PC-3 (cell line): ENCODE data around the gene SFI1. TPM values are rescaled to one million over a fixed set of nuclear protein-coding genes. Genes with fewer than 3 reads are reported as not detected.
"Not testable (repeated sequence)": the region's sequence is repeated elsewhere in the genome, so short reads cannot be mapped to it uniquely, and the experiment has no call there.

Experiments
- ATAC-seq: fragments of 200-7000 bp; cut with Tn5 transposase; 2 replicates; pipeline ENCODE4 v1.9.1; 2020; ENCODE audit warnings: mild to moderate bottlenecking, moderate library complexity
- BruUV-seq: library from RNA; stranded (reverse); fragments of 400-500 nt; replicated peaks from 2 replicates; lab custom pipeline; 2021; lab: Mats Ljungman, UMichigan
- CTCF ChIA-PET: fragments of 300-600 bp; sonication (Branson Sonifier 250); formaldehyde crosslinking; loops from one replicate; lab custom pipeline; 2022; ENCODE audit warnings: antibody characterized with exemption; lab: Charles Lee
- POLR2A ChIA-PET: fragments of 300-600 bp; sonication (Branson Sonifier 250); formaldehyde crosslinking; loops from one replicate; lab custom pipeline; 2022; ENCODE audit warnings: antibody characterized with exemption; ENCODE audit not compliant: unreplicated experiment; lab: Charles Lee
- DNase-seq: peaks from one replicate; pipeline ENCODE4 v3.0.0-alpha.2; 2015
- H2AFZ ChIP-seq: fragments of 300-600 bp; sonication (generic); 2 replicates; pipeline ENCODE4 v1.6.0; 2016; ENCODE audit warnings: antibody characterized with exemption, low read length
- H3F3A ChIP-seq: fragments of 300-600 bp; sonication (generic); one replicate; pipeline ENCODE4 v1.6.0; 2017; ENCODE audit warnings: antibody characterized with exemption, low read length, control low read depth, mild to moderate bottlenecking; ENCODE audit not compliant: unreplicated experiment
- H3K27ac ChIP-seq: fragments of 300-600 bp; sonication (generic); 2 replicates; pipeline ENCODE4 v1.5.1; 2016; ENCODE audit warnings: mild to moderate bottlenecking, low read length
- H3K27me3 ChIP-seq: fragments of 300-600 bp; sonication (generic); 2 replicates; pipeline ENCODE4 v1.6.1; 2016; ENCODE audit warnings: low read length, mixed read lengths
- H3K36me3 ChIP-seq: fragments of 300-600 bp; sonication (generic); 2 replicates; pipeline ENCODE4 v1.6.1; 2016; ENCODE audit warnings: low read depth, mixed run types, low read length, mixed read lengths
- H3K4me1 ChIP-seq: fragments of 300-600 bp; sonication (generic); 2 replicates; pipeline ENCODE4 v1.5.1; 2016; ENCODE audit warnings: low read length; ENCODE audit not compliant: insufficient read depth
- H3K4me2 ChIP-seq: fragments of 300-600 bp; sonication (generic); 2 replicates; pipeline ENCODE4 v1.6.0; 2016; ENCODE audit warnings: low read length
- H3K4me3 ChIP-seq: fragments of 300-600 bp; sonication (generic); 2 replicates; pipeline ENCODE4 v1.5.1; 2016; ENCODE audit warnings: mild to moderate bottlenecking, low read length, mixed read lengths
- H3K79me2 ChIP-seq: fragments of 300-600 bp; sonication (generic); 2 replicates; pipeline ENCODE4 v1.6.1; 2017; ENCODE audit warnings: low read length, mixed read lengths
- H3K9ac ChIP-seq: fragments of 300-600 bp; sonication (generic); 2 replicates; pipeline ENCODE4 v1.6.0; 2016; ENCODE audit warnings: mild to moderate bottlenecking, low read length
- H3K9me2 ChIP-seq: fragments of 300-600 bp; sonication (generic); replicated peaks from 2 replicates; pipeline ENCODE4 v1.6.1; 2016; ENCODE audit warnings: mixed run types, low read length, mixed read lengths
- H3K9me3 ChIP-seq: fragments of 300-600 bp; sonication (generic); 2 replicates; pipeline ENCODE4 v1.6.1; 2016; ENCODE audit warnings: low read length, mixed read lengths
- H4K20me1 ChIP-seq: fragments of 300-600 bp; sonication (generic); 2 replicates; pipeline ENCODE4 v1.6.1; 2016; ENCODE audit warnings: low read length, mixed read lengths
- EZH2 ChIP-seq: fragments of 300-600 bp; sonication (generic); IDR thresholded peaks from one replicate; pipeline ENCODE4 v1.6.1; 2017; ENCODE audit warnings: antibody characterized with exemption, mild to moderate bottlenecking, low read length; ENCODE audit not compliant: unreplicated experiment
- EZH2phosphoT487 ChIP-seq: fragments of 300-600 bp; sonication (generic); IDR thresholded peaks from 2 replicates; pipeline ENCODE4 v1.6.1; 2018; ENCODE audit warnings: mild to moderate bottlenecking, antibody characterized with exemption, low read length, borderline replicate concordance
- intact Hi-C: fragments of 100-400 bp; cut with micrococcal nuclease; formaldehyde crosslinking; loops from 2 replicates; pipeline ENCODE4 v1.9.0; 2023
- total RNA-seq: library from RNA; depleted of rRNA; stranded (reverse); fragments of >200 nt; gene quantifications from 2 replicates; pipeline ENCODE4 v1.2.3, GENCODE V29; 2014
- TF ChIP-seq, protein P1 (sequence below): fragments of 300-600 bp; sonication (generic); conservative IDR thresholded peaks from 2 replicates; pipeline ENCODE4 v1.5.1; 2017; ENCODE audit warnings: antibody characterized with exemption, low read depth, mild to moderate bottlenecking, low read length

Gene SFI1
- total RNA-seq, 1 experiment from 2014 or later = 22.5 TPM

DNA sequence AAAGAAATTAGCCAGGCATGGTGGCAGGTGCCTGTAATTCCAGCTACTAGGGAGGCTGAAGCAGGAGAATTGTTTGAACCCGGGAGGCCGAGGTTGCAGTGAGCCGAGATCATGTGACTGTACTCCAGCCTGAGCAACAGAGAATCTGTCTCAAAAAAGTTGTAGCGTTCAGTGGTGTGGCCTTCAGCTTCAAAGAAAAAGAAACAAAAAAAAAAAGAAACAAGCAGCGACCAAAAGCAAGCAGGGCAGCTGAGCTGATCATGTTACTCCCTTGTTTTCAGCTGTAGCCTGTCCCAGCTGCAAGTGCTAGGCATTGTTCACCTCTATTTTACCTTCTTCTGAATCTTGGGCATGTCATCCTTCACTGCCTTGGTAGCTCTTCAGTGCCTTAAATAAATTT lies 37.0 kb downstream of the SFI1 start:
- TF ChIP-seq, protein P1, sequence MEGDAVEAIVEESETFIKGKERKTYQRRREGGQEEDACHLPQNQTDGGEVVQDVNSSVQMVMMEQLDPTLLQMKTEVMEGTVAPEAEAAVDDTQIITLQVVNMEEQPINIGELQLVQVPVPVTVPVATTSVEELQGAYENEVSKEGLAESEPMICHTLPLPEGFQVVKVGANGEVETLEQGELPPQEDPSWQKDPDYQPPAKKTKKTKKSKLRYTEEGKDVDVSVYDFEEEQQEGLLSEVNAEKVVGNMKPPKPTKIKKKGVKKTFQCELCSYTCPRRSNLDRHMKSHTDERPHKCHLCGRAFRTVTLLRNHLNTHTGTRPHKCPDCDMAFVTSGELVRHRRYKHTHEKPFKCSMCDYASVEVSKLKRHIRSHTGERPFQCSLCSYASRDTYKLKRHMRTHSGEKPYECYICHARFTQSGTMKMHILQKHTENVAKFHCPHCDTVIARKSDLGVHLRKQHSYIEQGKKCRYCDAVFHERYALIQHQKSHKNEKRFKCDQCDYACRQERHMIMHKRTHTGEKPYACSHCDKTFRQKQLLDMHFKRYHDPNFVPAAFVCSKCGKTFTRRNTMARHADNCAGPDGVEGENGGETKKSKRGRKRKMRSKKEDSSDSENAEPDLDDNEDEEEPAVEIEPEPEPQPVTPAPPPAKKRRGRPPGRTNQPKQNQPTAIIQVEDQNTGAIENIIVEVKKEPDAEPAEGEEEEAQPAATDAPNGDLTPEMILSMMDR = no peak
- TF ChIP-seq EZH2 (no peak), EZH2phosphoT487 (no peak)
- CTCF ChIA-PET = no interaction called here

GRCh38 chr22:31537019-31537535 lies 40.7 kb downstream of the SFI1 start:
- H3K36me3 ChIP-seq = no peaks in the 10 kb centered on the region
- TF ChIP-seq EZH2 = no peak
- TF ChIP-seq, protein P1 = no peak
- TF ChIP-seq EZH2phosphoT487 = no peak

More for the DNA sequence above, 37.0 kb downstream of the SFI1 start:
- Histone ChIP-seq H3K4me2 (no peak overlapping the region), H3K27ac (no peak overlapping the region), H3K9me3 (no peaks in the 10 kb centered on the region), H2AFZ (no peak overlapping the region), H3K4me1 (peaks cover 11% of the 10 kb centered on the region; the same call in 1 of the 2 replicates), H3K9ac (no peak overlapping the region), H3K79me2 (no peaks in the 10 kb centered on the region), H4K20me1 (no peaks in the 10 kb centered on the region), H3K4me3 (no peak overlapping the region), H3K27me3 (no peaks in the 10 kb centered on the region), H3K9me2 (no peaks in the 10 kb centered on the region), H3F3A (peaks cover 5% of the 10 kb centered on the region), H3K36me3 (no peaks in the 10 kb centered on the region)
- DNase-seq = no peak
- no peak for ATAC-seq
- intact Hi-C loops = no loop called here
- no TSS peak for BruUV-seq
- POLR2A ChIA-PET = no interaction called here

GRCh38 chr22:31538815-31539214 lies 42.5 kb downstream of the SFI1 start:
- no peaks in the 10 kb centered on the region for H3F3A ChIP-seq
- no peak for ATAC-seq

More at GRCh38 chr22:31537019-31537535, 40.7 kb downstream of the SFI1 start:
- Histone ChIP-seq H3K27ac (no peak overlapping the region), H3K4me2 (no peak overlapping the region), H3K9me3 (no peaks in the 10 kb centered on the region), H3K9me2 (no peaks in the 10 kb centered on the region), H4K20me1 (no peaks in the 10 kb centered on the region), H3F3A (no peaks in the 10 kb centered on the region), H3K79me2 (no peaks in the 10 kb centered on the region), H3K27me3 (no peaks in the 10 kb centered on the region), H3K4me3 (no peak overlapping the region), H2AFZ (no peak overlapping the region), H3K9ac (no peak overlapping the region), H3K4me1 (no peaks in the 10 kb centered on the region)
- ATAC-seq (no peak), DNase-seq (no peak)
- intact Hi-C loops = no loop called here
- no TSS peak for BruUV-seq
- POLR2A ChIA-PET = interaction anchor here (0.6 kb wide), 1 partner anchor 90 kb away, joined by 3 read pairs; no protein-coding TSS in a partner anchor
- CTCF ChIA-PET = no interaction called here

GRCh38 chr22:31540166-31540565 lies 43.8 kb downstream of the SFI1 start:
- H3K36me3 ChIP-seq, CTCF ChIA-PET, H3K4me2 ChIP-seq, H3F3A ChIP-seq, H4K20me1 ChIP-seq, H3K9me3 ChIP-seq, H3K27ac ChIP-seq, H2AFZ ChIP-seq, H3K27me3 ChIP-seq, POLR2A ChIA-PET, H3K79me2 ChIP-seq, H3K4me3 ChIP-seq, H3K9me2 ChIP-seq, BruUV-seq, intact Hi-C loops, ATAC-seq, H3K4me1 ChIP-seq, DNase-seq, H3K9ac ChIP-seq: not testable (repeated sequence)

More at GRCh38 chr22:31538815-31539214, 42.5 kb downstream of the SFI1 start:
- H3K9ac ChIP-seq = no peak overlapping the region
- ChIA-PET CTCF (no interaction called here), POLR2A (no interaction called here)
- no peaks in the 10 kb centered on the region for H3K27me3 ChIP-seq
- H3K9me2 ChIP-seq = no peaks in the 10 kb centered on the region
- H4K20me1 ChIP-seq = no peaks in the 10 kb centered on the region
- H3K4me1 ChIP-seq = no peaks in the 10 kb centered on the region
- no peaks in the 10 kb centered on the region for H3K36me3 ChIP-seq
- DNase-seq = no peak
- H3K79me2 ChIP-seq = no peaks in the 10 kb centered on the region
- no peak overlapping the region for H3K4me3 ChIP-seq
- H2AFZ ChIP-seq = no peak overlapping the region
- H3K9me3 ChIP-seq = no peaks in the 10 kb centered on the region
- BruUV-seq = no TSS peak
- H3K4me2 ChIP-seq = no peak overlapping the region
- H3K27ac ChIP-seq = no peak overlapping the region
- intact Hi-C loops = no loop called here
- no peak for TF ChIP-seq EZH2
- TF ChIP-seq, protein P1 = no peak
- no peak for TF ChIP-seq EZH2phosphoT487
